ENCODE data around the gene MEOX1.
"Not testable (repeated sequence)": the region's sequence is repeated elsewhere in the genome, so short reads cannot be mapped to it uniquely, and the experiment has no call there.

MEOX1 gene

DNA sequence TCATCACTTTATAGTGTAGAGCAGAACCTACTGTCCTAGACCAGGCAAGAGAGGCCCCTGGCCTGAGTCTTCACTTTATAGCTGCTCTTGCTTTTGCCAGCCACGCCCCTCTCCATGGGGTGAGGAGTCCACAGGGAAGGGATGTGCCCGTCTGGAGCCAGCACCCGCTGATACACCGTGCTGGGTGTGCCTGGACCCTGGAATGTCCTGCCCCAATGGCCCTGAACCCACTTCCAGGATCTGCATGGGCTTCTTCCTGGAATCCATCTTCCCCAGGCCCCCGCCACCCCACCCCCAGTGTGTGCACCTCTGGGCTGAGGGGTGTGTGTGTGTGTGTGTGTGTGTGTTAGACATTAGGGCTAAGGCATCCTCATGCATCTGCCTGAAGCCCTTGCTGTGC lies 44.9 kb downstream of the MEOX1 start:
- no peak for DNase-seq (ENCODE audit: low spot score)

DNA sequence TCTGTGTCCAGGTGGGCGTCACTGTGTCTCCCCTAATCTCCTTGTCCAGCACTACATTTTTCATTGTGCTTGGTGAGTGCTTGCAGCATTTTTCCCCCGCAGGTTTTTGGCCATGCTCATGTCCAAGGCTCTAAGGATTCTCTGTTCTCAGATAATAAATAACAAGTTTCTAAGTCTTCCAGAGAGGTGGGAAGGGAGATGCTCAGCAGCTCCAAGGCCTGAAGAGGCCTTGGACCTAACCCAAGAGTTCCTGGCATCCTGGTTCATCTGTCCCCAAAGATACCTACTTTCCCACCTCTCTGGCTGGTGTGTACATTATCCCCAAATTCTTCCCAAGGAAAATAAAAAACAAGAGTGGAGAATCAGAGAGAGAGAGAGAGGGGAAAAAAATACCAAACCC lies 45.3 kb downstream of the MEOX1 start:
- DNase-seq (ENCODE audit: low spot score), result no peak

DNA sequence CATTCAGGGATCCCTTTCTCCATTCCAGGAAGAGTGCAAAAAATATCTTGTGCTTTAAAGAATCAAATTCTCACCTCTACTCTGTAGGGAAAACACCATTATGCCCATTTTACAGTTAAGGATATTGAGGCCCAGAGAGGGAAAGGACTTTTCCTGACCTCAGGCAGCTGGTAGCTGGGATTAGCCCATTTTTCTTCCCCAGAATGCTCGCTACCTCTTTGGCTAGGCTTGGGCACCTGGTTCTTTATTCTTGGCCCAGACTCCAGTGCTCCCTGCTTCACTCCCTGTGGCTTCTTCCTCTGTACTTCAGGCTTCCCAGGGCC lies 45.7 kb downstream of the MEOX1 start:
- no peak for DNase-seq (ENCODE audit: low spot score)

DNA sequence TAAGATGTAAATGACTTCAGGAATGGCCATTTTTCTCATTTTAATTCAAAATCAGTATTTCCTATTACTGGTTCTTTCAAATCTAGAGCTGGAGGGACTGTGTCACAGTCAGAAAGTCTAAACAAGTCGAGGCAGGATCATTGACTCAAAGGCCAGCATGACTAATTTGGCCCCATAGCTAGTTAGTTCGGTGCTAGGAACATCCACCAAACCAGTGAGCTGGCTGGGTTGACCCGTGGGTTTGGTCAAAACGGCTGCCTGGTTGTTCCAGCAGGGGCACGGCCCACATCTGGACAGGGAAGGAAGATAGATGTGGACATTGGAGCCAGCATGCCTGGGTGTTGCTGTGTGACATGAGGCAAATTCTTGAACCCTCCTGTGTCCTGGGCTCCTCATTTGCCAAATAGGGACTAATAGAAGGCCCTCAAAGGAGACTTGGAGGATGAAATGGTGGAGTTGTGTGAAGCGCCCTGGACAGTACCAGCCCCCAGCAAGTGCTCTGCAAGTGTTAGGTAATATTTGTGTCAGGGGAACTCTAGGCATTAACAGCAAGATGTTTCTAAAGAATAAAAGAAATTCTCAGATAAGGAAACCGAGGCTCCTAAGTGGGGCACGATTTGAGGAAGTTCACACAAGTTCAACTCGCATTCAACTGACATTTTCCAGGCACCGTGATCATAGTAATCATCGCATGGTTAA lies 46.2 kb downstream of the MEOX1 start:
- DNase-seq (ENCODE audit: low spot score), result no peak

DNA sequence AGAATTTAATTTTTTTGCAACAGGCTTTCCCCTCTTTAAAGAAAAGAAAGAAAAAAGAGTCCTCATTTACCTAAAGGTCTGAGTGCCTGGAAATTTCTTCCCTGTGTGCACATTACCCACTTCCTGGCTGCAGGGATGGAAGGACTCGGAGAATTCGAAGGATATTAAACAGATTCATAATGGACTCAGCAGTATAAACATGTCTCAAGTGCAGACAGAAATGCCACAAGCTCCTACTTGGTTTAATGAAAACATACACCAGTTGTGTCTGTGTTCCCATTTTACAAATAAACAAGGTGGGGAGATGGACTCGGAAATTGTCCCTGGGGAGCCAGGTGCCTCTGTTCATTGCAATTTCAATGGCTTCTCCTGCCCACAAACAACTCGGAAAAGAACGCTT lies 47.2 kb downstream of the MEOX1 start:
- no peak for DNase-seq (ENCODE audit: low spot score)

DNA sequence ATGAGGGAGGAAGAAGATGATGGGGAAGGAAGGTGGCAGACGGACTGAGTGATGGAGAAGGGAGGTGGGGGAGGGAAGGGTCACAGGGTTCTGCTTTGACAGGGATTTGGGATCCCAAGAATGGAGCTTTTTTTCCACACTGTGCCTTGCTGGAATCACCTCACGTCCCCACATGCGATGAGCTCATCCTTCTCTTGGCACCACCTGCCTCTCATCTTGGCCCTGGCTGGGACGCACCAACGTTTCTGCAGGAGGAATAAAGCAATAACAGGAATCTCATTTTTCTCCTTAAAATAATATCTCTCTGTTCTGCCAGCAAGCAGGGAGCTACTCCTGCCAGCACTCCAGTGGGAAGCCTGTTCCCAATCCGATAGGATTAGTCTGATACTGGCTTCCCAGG lies 47.8 kb downstream of the MEOX1 start:
- no peak for DNase-seq (ENCODE audit: low spot score)

DNA sequence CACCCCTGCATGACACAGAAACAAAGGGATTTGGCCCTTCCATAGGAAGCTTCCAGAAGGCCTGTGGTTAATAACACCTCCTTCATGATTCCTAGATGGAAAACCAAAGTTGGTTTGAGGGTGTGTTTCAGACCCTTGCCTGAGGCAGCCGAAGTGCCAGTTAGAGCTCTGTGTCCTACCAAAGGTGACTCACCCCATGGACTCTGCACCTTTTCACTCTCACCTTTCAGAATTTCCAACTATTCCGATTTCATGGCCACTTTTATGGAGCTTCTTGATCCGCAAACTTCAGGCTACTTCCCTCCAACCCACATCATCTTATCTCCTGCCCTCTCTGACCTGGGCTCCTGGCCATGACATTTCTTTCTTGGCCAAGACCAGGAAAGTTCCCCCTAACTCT lies 49.2 kb downstream of the MEOX1 start:
- no peak for DNase-seq (ENCODE audit: low spot score)

DNA sequence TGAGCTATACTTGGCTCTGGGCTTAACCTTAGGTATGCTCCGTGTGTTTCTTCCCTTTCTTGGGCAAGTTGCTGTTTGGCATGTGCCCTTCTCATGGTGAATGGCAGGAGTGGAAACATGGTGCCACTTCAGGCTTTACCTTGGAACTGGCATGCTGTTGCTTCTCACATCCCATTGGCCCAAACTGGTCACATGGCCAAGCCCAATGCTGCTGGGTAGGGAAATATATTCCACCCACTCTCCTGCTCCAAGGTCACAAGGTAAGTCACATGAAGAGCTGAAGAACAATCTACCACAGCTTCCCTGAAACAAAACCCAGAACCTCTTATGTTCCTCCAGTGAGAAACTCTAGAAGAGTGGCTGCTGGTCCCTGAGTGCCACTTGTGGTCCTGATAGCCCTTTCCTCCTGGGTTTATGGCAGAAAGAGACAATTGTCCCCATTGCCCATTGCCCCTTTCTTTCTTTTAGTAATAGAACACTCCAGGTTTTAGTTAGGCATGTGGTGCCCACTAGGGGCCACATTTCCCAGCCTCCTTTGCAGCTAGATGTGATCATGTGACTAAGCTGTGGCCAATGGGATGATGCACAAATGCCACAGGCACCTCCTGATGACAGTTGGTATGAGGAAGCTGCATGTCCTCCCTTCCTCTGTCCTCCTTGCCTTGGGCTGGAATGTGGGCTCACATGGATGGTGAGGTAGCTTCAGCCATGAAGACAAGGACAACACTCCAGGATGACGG lies 50.3 kb downstream of the MEOX1 start:
- DNase-seq (ENCODE audit: low spot score), result no peak

DNA sequence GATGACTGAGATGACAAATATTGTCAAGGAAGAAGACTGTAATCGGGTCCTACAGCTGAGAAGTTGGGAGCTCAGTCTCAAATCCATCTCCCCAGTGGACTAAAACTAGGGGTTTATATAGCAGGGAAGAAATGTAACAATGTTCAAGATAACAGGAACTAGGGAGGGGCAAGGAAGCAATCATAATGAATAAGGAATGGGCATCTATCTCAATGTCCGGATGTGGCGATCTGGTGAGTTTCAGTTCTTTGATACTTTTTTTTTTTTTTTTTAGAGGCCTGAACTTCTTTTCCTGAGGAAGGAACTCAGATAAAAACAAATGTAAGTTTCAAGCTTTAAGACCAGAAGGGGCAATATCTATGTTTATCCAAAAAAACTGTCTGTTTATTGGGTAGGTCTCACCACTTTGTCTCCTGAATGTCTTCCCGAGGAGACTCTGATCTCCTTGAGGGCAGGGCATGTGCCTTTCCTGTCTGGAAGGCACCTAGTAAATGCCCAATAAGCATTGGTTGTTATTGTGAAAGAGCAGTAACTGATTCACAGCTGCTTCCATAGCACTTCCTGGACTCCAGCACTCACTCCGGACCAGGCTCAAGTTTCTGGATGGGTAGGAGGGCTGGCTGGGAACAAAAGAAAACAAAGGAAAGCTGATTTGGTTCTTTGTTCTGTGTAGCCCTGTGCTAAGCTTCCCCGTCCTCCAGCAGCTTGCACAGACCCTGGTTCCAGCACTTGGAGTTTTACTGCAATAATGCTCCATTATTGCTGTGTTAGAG lies 51.9 kb downstream of the MEOX1 start:
- DNase-seq (ENCODE audit: low spot score), result no peak

DNA sequence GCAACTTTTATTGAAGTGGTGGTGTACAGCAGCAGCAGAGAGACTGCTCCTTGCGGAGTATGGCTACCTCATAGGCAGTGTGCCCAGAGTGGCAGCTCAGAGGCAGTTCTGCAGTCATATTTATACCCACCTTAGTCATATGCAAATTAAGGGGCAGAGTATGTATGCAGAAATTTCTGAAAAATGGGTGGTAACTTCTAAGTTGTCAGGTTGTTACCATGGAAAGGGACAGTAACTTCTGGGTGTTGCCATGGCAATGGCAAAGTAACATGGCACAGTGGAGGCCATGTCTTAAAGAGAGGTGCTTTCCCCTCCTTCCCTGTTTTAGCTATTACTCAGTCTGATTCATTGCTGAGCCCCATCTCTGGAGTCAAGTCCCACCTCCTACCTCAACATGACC lies 53.4 kb downstream of the MEOX1 start:
- DNase-seq (ENCODE audit: low spot score), result no peak

DNA sequence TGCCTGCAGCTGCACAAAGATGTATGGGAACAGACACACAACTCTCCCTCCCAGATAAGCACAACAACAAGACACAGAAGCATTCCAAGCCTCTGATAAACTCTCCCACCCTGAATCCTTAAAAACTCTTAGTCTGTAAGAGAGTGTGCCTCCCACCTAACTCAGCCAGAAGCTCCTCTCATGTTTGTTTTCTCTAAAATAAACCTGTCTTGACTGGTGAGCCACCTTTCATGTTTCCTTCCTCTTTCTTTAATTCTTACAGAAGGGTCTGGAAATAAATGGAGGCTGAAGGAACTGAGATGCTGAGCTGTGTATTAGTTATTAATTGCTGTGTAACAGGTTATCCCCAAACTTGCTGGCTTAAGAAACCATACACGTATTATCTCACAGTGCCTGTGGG lies 57.2 kb downstream of the MEOX1 start:
- DNase-seq (ENCODE audit: low spot score), result no peak

DNA sequence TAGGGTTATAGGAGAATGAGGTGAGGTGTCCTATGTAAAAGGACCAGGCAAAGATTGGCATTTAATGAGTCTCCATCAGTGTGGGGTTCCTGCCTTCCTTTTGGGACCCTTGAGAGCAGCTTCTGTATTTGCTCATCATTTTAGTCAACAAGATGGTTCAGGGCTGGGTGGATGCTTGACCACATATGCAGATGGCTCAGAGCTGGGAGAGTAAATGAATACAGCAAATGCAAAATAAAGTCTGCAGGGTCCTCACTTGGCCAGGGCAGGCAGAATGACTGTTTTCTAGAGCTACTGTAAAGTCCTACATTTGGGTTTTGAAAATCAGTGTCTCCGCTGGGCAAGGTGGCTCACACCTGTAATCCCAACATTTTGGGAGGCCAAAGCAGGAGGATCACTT lies 58.4 kb downstream of the MEOX1 start:
- DNase-seq (ENCODE audit: low spot score), result no peak

DNA sequence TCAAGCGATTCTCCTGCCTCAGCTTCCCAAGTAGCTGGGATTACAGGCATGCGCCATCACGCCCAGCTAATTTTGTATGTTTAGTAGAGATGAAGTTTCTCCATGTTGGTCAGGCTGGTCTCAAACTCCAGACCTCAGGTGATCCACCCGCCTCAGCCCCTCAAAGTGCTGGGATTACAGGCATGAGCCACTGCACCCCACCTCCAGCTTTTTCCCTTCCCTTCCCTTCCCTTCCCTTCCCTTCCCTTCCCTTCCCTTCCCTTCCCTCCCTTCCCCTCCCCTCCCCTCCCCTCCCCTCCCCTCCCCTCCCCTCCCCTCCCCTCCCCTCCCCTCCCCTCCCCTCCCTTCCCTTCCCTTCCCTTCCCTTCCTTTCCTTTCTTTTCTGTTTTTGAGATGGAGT lies 59.2 kb downstream of the MEOX1 start:
- not testable (repeated sequence) for DNase-seq (ENCODE audit: low spot score)

DNA sequence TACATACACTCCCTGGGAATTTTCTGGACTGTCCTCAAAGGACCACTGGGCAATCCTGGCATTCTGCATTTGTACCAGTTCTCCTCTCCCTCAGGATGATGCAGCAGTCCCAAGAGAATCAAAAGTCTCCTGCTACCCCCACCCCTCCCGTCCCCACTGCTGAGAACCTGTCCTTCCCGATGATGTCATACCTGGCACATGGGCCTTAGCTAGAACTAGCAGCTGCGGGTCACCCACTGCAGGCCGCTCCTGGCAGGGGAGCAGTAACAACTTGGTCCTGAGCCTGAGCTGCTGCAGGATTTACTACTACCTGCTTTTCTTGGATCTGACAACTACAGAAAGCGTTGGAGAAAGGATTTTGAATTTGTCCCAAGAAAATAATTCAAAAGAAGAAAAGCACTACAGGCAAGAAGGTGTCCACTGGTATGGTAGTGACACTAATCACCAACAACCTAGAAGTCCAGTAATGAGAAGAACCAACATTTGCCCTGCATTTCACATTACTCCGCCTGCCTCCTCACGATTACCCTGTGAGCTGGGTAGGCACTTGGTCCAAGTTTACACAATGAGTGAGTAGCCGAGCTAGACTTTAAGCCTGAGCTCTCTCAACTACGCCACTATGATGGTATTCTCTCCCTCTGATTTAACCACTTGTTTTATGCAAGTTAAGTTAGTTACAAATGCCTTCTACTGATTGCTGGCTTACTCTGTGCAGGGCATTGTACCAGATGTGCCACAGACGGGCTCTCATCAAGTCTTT lies 60.3 kb downstream of the MEOX1 start:
- no peak for DNase-seq (ENCODE audit: low spot score)

DNA sequence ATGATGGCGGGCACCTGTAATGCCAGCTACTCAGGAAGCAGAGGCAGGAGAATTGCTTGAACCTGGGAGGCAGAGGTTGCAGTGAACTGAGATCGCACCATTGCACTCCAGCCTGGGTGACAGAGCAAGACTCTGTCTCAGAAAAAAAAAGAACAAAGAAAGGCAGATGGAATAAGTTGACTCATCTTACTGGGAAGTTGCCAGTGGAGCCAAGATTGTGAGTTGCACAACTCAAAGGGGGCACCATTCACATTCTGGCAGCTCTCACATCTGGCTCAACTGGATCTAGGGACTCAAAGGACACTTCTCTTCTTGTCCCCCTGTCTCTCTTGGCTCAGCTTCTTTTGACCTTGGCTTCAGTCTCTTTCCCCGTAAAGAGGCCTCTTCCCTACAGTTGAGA lies 61.9 kb downstream of the MEOX1 start:
- DNase-seq (ENCODE audit: low spot score), result peak; percentile 81

DNA sequence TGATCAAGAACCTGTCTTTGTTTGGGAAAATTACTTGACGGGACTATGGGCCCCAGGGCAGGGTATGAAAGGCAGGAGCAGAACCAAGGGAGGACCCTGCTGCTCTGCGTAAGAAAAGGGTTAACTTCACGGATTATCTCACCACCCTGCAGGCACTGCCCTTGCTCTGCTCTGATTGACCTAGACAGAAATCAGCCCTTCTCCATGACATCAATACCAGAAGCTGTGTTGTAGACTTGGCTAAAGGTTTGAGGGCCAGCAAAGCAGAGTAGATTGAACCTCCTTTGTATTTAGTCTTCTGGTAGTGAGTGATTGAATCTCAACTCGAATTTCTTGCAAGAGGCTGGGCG lies 62.7 kb downstream of the MEOX1 start:
- DNase-seq (ENCODE audit: low spot score), result no peak

DNA sequence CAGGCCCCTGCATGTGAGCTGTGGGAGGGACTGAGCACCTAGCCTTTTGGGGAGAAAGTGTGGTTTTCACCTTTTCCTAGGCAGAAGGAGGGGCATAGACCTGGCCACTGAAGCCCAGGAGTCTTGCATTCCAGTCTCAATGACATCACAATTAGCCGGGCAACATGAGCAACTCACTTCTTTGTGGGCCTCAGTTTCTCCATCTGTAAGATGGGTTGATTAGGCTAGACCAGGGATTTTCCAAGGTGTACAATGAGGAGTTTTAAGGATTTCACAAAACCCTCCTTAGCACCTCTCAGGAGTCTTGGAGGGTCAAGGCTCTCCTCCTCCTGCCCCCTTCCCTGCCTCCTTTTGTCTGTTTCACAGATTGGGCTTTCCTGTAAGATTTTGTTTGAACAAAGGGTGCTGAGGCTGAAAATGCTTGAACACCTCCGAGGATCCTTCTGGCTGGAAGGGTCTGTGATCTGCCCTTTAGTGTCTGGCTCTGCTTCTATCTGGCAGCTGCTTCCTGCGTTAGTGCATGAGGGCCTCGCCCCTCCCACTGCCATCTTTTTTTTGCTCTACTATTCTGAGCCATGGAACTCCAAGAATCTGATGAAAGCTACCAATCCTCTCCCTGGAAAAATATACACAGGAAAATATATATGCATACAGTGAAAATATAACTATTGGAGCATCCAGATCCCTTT lies 63.2 kb downstream of the MEOX1 start:
- DNase-seq (ENCODE audit: low spot score), result no peak

DNA sequence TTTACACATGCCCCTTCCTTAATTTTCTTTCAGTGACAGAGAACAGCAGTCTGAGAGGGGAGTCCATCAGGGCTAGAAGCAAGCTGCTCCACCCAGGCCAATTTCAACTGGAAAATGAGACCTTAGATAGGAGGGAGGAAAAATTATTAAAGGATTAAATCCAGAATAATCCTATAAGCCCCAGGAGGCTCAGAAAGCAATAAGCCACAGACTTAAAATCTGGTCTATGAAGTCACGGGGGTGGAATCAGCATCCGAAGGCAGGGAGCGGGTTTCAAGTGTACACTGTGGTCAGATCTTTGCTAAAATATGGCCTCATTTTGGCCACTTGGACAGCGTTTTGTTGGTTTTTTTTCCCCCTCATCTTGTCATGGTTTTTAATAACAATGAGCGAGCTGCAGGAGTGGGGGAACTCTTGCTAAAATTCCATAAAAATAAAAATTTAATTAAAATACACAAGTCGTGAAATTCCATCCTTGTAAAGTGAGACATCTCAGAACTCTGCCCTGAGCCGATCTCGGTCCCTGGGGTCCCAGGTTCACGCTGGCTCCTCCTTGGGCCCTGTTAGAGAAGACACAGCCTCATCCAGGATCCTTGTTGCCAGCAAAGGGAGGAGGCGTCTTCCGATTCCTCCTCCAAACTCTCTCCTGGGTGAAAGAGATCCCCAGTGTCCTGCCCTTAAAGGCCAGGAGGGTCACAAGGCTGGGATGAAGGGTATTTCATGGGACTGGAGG lies 63.9 kb downstream of the MEOX1 start:
- no peak for DNase-seq (ENCODE audit: low spot score)

DNA sequence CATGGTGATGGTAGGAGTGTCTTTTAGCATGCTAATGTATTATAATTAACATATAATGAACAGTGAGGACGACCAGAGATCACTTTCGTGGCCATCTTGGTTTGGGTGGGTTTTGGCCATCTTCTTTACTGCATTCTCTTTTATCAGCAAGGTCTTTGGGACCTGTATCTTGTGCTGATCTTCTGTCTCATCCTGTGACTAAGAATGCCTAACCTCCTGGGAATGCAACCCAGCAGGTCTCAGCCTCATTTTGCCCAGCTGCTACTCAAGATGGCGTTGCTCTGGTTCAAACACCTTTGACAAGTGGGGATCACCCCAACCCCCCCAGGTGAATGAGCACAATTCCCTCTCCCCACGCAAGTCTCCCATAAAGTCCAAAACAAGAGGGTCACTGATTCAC lies 66.3 kb downstream of the MEOX1 start:
- DNase-seq (ENCODE audit: low spot score), result no peak

DNA sequence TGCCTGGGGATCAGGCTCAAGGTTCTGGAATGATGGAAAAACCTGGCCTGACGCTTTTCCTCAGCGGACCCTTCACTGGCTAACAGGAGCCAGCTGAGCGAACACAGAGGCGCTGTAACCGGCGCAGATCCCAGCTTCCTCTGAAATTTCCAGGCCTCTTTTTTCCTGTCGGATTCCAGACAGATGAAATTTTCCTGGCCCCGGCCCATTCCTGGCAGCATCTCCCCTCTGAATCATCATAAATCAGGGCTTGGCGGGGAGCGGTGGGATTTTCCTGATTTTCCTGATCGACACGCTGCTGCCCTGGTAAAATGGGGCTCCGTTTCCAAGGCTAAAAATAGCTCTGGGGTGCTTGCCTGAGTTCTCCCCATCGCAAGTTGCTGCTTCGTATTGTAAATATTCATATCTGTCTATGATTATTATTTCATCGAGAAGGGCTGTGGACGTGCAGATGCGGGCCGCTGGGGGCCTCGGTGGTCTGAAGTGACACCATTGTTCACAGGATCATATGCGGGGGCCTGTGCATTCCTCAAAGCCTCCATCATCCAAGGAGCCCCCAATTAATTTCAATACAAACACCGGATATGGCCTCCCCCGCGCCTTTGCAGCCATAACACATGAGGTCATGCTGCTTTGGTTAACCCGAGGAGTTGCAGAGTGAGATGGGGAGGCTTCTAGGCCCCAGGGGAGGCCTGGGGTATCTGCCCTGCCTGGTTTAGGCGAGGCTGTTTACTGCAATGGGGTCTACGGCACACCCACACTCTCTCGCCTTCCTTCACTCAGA lies 69.8 kb downstream of the MEOX1 start:
- DNase-seq (ENCODE audit: low spot score), result peak; percentile 81

DNA sequence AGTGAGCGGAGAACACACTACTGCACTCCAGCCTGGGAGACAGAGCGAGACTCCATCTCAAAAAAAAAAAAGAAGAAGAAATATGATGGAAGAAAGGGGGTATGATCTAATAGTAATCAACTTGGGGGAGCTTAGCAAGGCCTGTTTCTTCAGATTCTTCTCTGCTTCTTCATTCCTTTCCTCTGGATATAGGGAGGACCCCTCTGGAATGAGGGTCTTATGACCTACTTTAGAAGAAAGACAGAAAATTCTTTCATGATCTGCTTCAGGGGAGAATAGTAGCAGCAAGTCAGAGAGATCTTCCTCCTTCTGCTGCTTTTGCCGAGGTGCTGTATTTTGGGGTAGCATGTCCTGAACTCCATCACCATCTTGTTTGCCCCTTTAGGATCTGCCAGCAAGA lies 70.7 kb downstream of the MEOX1 start:
- DNase-seq (ENCODE audit: low spot score), result no peak

Measured in AG08395 (cell line).